Aorta (tissue), 5 donors: ENCODE measurements around the gene C19orf47. TPM values are rescaled to one million over a fixed set of nuclear protein-coding genes. Genes with fewer than 3 reads are reported as not detected.
"Not testable (repeated sequence)": the region's sequence is repeated elsewhere in the genome, so short reads cannot be mapped to it uniquely, and the experiment has no call there.

ENCODE experiments used
- ATAC-seq: fragments of 200-7000 bp; cut with Tn5 transposase; one replicate; pipeline ENCODE4 v1.9.1; 2022; ENCODE audit warnings: moderate library complexity; ENCODE audit not compliant: low FRiP score
- DNase-seq, 2 donors: peaks; one replicate each; pipeline ENCODE4 v3.0.0-alpha.2; 2020
- H3K27ac ChIP-seq, 2 donors: one replicate each; pipeline ENCODE4 v1.5.1; 2013; ENCODE audit warnings: low read length in 2 of 2, mild to moderate bottlenecking in 2 of 2, moderate library complexity in 2 of 2, control low read depth in 1 of 2, inconsistent platforms in 1 of 2, low read depth in 1 of 2
- H3K27me3 ChIP-seq, 2 donors: one replicate each; pipeline ENCODE4 v1.6.1; 2013; ENCODE audit warnings: control low read depth in 1 of 2, low read length in 1 of 2, mild to moderate bottlenecking in 1 of 2, moderate library complexity in 1 of 2; ENCODE audit not compliant: insufficient read depth in 2 of 2, control insufficient read depth in 1 of 2
- H3K36me3 ChIP-seq, 2 donors: one replicate each; pipeline ENCODE4 v1.6.1; 2013; ENCODE audit warnings: control low read depth in 1 of 2, low read length in 1 of 2, mild to moderate bottlenecking in 1 of 2; ENCODE audit not compliant: insufficient read depth in 2 of 2, control insufficient read depth in 1 of 2
- H3K4me1 ChIP-seq, 2 donors: one replicate each; pipeline ENCODE4 v1.6.1; 2013; ENCODE audit warnings: low read length in 2 of 2, control low read depth in 1 of 2, mild to moderate bottlenecking in 1 of 2, moderate library complexity in 1 of 2; ENCODE audit not compliant: insufficient read depth in 2 of 2, control insufficient read depth in 1 of 2
- H3K4me3 ChIP-seq, 2 donors: one replicate each; pipeline ENCODE4 v1.5.1; 2013; ENCODE audit warnings: low read length in 2 of 2, control low read depth in 1 of 2, mild to moderate bottlenecking in 1 of 2
- H3K9me3 ChIP-seq: one replicate; pipeline ENCODE4 v1.6.1; 2013; ENCODE audit warnings: mild to moderate bottlenecking, low read length; ENCODE audit not compliant: control insufficient read depth
- WGBS, 2 donors: extraction: QIAGEN DNeasy Blood & Tissue Kit; methylation state at CpG; one replicate each; pipeline ENCODE4 v1.1.7; 2013; 5-methylcytosine and 5-hydroxymethylcytosine counted together
- intact Hi-C, 2 donors: fragments of 100-400 bp; cut with DNase I; formaldehyde crosslinking; loops; one replicate each; pipeline versions ENCODE4 v1.14.2 to v1.15.0; 2022
- polyA plus RNA-seq, 2 donors: library from polyadenylated mRNA; stranded (reverse); fragments of 200-250 nt; gene quantifications; one replicate each; pipeline ENCODE4 v1.2.3, GENCODE V29; 2013
- total RNA-seq, 2 donors: library from RNA; stranded (reverse); fragmentation: NEBNext Ultra II Directional; extraction: Animal tissue kit (Norgen Biotek cat#: 25700); gene quantifications; one replicate each; pipeline ENCODE4 v1.2.1, GENCODE V29; 2021
- donor health status: healthy with polysubstance abuse.
- donor health status: Bipolar disorder and iron deficiency.
- donor health status: DM: no; HTN: no; CAD: no.
- donor health status: DM: no; HTN: no; CAD: no.
- donor health status: DM: yes; HTN: yes; CAD: no.

C19orf47 gene
- total and polyA plus RNA-seq, 4 donors = 11.3 to 22.3 (median 18.7) TPM

DNA sequence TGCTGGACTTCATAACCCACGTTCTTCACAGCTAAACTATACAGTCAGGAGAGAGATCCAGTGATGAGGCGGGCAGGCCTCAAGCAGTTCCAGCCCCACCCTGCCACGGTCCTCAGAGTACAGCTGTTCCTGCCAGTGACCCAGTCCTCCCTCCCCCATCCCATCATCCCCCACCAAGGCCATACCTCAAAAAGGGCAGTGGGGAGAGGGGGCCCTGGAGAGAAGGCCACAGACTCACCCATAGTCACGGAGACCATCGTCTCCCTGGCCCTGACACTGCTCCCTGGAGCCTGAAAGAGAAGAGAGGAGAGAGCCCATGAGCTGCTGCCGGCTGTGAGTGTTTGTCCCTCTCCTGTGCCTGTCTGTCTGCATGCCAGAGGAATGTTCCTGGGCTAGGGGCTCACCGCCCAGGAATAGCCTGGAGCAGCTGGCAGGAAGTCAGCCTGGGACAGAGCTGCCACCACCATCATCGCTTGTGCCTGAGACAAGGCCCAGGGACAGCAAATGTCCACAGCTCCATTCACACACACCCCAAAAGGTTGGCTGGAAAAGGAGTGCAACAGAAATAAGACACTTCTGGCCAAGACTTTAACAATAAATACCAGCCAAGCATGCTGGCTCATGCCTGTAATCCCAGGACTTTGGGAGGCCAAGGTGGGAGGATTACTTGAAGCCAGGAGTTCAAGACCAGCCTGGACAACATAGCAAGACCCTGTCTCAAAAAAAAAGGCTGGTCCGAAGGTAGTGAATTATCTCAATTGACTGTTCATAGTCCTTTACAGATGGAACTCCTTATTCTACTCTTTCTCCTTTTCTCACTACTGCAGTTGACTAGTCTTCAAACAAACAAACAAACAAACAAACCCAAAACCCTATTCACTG, 6.4 kb downstream of the C19orf47 start:
- 20 to 21% methylated on average over 7 to 9 of the region's 9 CpGs for WGBS, 2 donors
- H3K4me3 ChIP-seq = no peak overlapping the region
- no peaks in the 10 kb centered on the region for H3K36me3 ChIP-seq
- H3K27me3 ChIP-seq = no peaks in the 10 kb centered on the region
- H3K9me3 ChIP-seq = no peaks in the 10 kb centered on the region
- ATAC-seq (peak; percentile 81), DNase-seq (peak; percentile 76 to 87)
- H3K27ac ChIP-seq = peak overlapping the region; percentile 38 to 71
- intact Hi-C loops = no loop called here
- no peaks in the 10 kb centered on the region for H3K4me1 ChIP-seq

DNA sequence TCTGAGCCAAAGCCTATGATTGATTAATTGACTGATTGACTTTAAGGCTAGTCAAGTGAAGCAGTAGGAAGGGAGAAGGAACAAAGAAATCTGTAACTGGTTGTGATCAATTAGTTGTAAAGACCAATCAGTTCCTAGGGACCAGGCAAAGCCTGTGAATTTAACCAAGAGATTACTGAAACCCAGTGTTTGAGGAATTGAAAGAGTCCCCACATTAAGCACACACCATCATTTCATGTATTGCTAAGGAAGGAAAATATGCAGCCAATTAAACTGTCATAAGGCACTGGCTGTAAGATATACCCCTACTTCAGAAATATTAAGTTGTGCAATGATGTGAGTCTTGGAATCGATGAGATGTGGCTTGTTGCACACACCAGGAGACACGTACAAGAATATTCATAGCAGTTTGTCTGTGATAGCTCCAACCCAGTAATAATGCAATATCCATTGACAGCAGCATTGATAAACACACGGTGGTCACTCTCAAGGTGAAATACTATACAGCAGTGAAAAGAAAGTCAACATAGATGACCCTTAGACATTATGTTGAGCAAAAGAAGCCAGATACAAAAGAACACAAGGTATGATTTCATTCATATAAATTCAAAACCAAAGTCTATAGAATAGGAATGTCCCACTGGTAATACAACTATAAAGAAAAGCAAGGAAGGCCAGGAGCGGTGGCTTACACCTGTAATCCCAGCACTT, 9.0 kb downstream of the C19orf47 start:
- no peak overlapping the region for H3K27ac ChIP-seq
- no peaks in the 10 kb centered on the region for H3K27me3 ChIP-seq
- no peak overlapping the region for H3K4me3 ChIP-seq
- no peaks in the 10 kb centered on the region for H3K36me3 ChIP-seq
- ATAC-seq (no peak), DNase-seq (no peak)
- H3K9me3 ChIP-seq = no peaks in the 10 kb centered on the region
- intact Hi-C loops = no loop called here
- WGBS, 2 donors = 93% methylated on average over 4 of the region's 4 CpGs
- H3K4me1 ChIP-seq = no peaks in the 10 kb centered on the region

DNA sequence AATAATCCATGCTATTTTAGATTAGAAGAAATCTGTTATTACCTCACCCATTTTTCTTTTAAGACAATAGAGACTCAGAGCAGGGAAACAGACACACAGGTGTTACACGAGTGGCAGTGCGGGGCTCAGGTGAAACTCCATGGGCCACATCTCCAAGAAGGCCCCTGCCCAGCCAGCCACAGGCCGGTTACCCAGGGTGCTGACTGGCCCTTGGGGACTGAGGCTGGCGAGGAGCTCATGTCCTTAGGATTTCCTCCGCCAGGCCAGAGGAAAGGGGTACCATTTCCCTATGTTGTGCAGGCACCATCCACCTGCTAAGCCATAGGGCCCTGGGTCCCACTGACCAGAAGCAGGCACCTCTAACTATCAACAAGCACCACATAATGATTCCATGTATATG, 10.6 kb downstream of the C19orf47 start:
- Histone ChIP-seq H3K36me3 (peaks cover 2 to 5% of the 10 kb centered on the region in 2 donors), H3K9me3 (no peaks in the 10 kb centered on the region), H3K27ac (no peak overlapping the region), H3K4me1 (no peaks in the 10 kb centered on the region), H3K27me3 (no peaks in the 10 kb centered on the region), H3K4me3 (no peak overlapping the region)
- 89 to 93% methylated on average over 5 of the region's 5 CpGs for WGBS, 2 donors
- intact Hi-C loops = no loop called here
- no peak for ATAC-seq
- no peak for DNase-seq

DNA sequence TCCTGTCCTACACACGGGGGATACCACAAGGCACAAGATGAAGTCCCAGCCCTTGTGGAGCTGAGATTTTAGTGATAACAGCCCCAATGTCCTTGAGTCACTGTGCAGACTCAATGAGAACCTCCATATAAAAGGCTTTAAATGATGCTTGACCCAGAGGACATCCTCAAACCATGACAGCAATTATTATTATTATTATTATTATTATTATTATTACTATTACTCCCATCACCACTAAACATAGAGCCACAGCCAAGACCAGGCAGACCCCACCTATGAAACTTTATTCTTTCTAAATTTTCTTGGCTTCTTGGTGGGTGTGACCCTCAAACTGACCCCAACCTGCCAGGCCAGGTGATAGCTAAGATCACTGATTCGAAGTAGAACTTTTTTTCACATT, 11.1 kb downstream of the C19orf47 start:
- H3K27ac ChIP-seq = no peak overlapping the region
- H3K27me3 ChIP-seq = no peaks in the 10 kb centered on the region
- intact Hi-C loops = no loop called here
- WGBS, 2 donors = 82 to 86% methylated on average over 2 of the region's 2 CpGs
- no peak overlapping the region for H3K4me3 ChIP-seq
- DNase-seq = no peak
- no peak for ATAC-seq
- no peaks in the 10 kb centered on the region for H3K9me3 ChIP-seq
- peaks cover 2 to 5% of the 10 kb centered on the region in 2 donors for H3K36me3 ChIP-seq
- no peaks in the 10 kb centered on the region for H3K4me1 ChIP-seq

DNA sequence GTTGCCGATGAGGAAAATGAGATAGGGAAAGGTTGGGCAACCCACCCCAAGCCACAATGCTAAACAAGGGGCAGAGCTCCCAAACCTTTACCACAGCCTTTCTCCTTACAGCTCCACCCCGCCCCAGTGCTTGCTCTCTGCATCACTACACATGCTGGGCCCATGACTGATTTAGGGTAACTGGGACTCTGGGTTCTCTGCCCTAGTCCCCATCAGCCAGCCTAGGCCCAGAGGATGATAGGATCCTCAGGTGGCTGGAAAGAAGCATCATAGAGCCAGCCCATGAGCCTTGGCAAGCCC, 11.6 kb downstream of the C19orf47 start:
- Histone ChIP-seq H3K4me3 (no peak overlapping the region), H3K27ac (no peak overlapping the region), H3K36me3 (peaks cover 2 to 5% of the 10 kb centered on the region in 2 donors), H3K4me1 (no peaks in the 10 kb centered on the region), H3K27me3 (no peaks in the 10 kb centered on the region), H3K9me3 (no peaks in the 10 kb centered on the region)
- DNase-seq = no peak
- WGBS, 2 donors = 88 to 100% methylated on average over 2 of the region's 2 CpGs
- intact Hi-C loops = no loop called here
- no peak for ATAC-seq

DNA sequence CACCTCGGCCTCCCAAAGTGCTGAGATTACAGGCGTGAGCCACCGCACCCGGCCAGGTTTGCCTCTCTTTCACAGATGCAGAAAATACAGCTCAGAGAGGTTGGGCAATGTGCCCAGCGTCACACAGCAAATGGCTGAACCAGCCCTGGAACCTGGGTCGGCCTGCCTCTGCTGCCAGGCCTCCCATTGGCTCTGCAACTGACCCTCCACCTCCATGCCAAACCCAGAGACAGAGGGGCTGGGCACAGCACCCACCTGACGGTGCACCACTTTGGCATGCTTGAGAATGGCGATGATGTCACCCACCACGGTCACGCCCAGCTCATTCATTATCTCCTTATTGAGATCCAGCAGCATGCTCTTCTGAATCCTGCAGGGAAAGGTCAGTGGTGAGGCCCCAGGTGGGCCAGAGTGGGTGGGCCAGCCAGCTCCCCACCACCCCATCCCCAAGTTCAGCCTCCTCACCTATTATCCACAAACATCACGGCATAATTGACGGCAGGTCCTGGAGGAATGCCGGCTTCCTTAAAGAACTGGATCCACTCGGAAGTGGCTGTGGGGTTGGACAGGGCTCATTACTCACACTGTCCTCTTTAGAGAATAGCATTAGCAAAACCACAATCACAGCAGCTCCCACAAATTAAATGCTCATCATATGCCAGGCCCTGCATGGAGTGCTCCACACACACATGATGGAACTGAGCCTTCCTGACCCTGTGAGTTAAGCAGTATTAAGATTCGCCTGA, 12.2 kb downstream of the C19orf47 start:
- intact Hi-C loops = no loop called here
- Histone ChIP-seq H3K4me3 (no peak overlapping the region), H3K4me1 (no peaks in the 10 kb centered on the region), H3K27me3 (no peaks in the 10 kb centered on the region), H3K27ac (no peak overlapping the region), H3K36me3 (peaks cover 3 to 5% of the 10 kb centered on the region in 2 donors), H3K9me3 (no peaks in the 10 kb centered on the region)
- DNase-seq = no peak
- 92 to 93% methylated on average over 15 of the region's 15 CpGs for whole genome bisulfite sequencing, 2 donors
- no peak for ATAC-seq

DNA sequence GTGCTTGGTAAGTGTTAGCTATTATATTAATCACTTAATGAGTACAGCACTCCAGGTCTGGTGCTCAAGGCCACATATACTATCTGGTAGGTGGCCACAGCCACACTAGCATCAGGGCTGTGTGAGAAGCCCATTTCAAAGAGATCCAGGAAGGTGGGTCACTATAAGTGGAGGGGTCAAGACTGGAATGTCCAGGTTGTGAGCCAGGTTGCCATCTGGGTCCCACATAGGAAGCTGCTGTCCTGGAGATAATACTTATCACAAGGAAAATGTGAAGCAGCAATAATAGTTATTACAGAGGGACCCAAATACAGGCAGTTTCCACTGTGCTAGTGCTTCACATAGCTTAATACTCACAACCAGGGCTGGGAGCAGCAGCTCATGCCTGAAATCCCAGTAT, 13.1 kb downstream of the C19orf47 start:
- peaks cover 4 to 5% of the 10 kb centered on the region in 2 donors for H3K36me3 ChIP-seq
- H3K4me3 ChIP-seq = no peak overlapping the region
- H3K9me3 ChIP-seq = no peaks in the 10 kb centered on the region
- no peak for DNase-seq
- no peak overlapping the region for H3K27ac ChIP-seq
- no peaks in the 10 kb centered on the region for H3K27me3 ChIP-seq
- intact Hi-C loops = no loop called here
- H3K4me1 ChIP-seq = no peaks in the 10 kb centered on the region
- ATAC-seq = no peak

DNA sequence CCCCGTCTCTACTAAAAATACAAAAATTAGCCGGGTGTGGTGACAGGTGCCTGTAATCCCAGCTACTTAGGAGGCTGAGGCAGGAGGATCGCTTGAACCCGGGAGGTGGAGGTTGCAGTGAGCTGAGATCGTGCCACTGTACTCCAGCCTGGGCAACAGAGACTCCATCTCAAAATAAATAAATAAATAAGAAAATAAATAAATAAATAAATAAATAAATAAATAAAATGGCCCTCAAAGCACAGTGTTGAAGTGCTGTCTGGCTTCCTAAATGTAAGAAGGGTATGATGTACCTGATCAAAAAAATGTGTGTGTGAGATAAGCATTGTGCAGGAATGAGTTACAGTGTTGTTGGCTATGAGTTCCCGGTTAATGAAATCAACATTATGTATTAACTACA, 15.1 kb downstream of the C19orf47 start:
- intact Hi-C loops, ATAC-seq, H3K27me3 ChIP-seq, H3K27ac ChIP-seq, DNase-seq, H3K36me3 ChIP-seq, H3K9me3 ChIP-seq, H3K4me1 ChIP-seq, H3K4me3 ChIP-seq: not testable (repeated sequence)
- 94 to 95% methylated on average over 6 of the region's 6 CpGs for WGBS, 2 donors
